OCI-LY1 (cell line): ENCODE data around the gene CSGALNACT2.

ENCODE experiments used
- H2AFZ ChIP-seq: fragments of 200-600 bp; sonication (generic), shearing (Covaris generic); 2 replicates; pipeline ENCODE4 v1.6.0; 2014; ENCODE audit warnings: antibody characterized with exemption, mild to moderate bottlenecking, low read length
- H3F3A ChIP-seq: fragments of 200-600 bp; sonication (generic), shearing (Covaris generic); 2 replicates; pipeline ENCODE4 v1.6.0; 2014; ENCODE audit warnings: mild to moderate bottlenecking, antibody characterized with exemption, low read length, moderate library complexity; ENCODE audit not compliant: insufficient read depth
- H3K27ac ChIP-seq: fragments of 200-600 bp; sonication (generic); 2 replicates; pipeline ENCODE4 v1.5.1; 2014; ENCODE audit warnings: low read length, mixed run types, mild to moderate bottlenecking, low read depth; ENCODE audit not compliant: poor library complexity, severe bottlenecking
- H3K27me3 ChIP-seq: fragments of 200-600 bp; sonication (generic); 2 replicates; pipeline ENCODE4 v1.6.0; 2014; ENCODE audit warnings: antibody characterized with exemption, mild to moderate bottlenecking, low read length, moderate library complexity; ENCODE audit not compliant: insufficient read depth
- H3K36me3 ChIP-seq: fragments of 200-600 bp; sonication (generic); 2 replicates; pipeline ENCODE4 v1.6.1; 2014; ENCODE audit warnings: mild to moderate bottlenecking, antibody characterized with exemption, low read length, moderate library complexity, mixed read lengths; ENCODE audit not compliant: insufficient read depth
- H3K4me1 ChIP-seq: fragments of 200-600 bp; sonication (generic); 2 replicates; pipeline ENCODE4 v1.5.1; 2014; ENCODE audit warnings: mild to moderate bottlenecking, low read length, moderate library complexity; ENCODE audit not compliant: insufficient read depth, severe bottlenecking
- H3K4me2 ChIP-seq: fragments of 200-600 bp; sonication (generic), shearing (Covaris generic); 2 replicates; pipeline ENCODE4 v1.6.1; 2014; ENCODE audit warnings: low read length
- H3K4me3 ChIP-seq: fragments of 200-600 bp; sonication (generic); 2 replicates; pipeline ENCODE4 v1.5.1; 2014; ENCODE audit warnings: low read length, low read depth, mild to moderate bottlenecking, mixed read lengths; ENCODE audit not compliant: poor library complexity, severe bottlenecking
- H3K79me2 ChIP-seq: fragments of 200-600 bp; shearing (Covaris generic); 2 replicates; pipeline ENCODE4 v1.6.1; 2016; ENCODE audit warnings: mixed run types, low read length, mixed read lengths; ENCODE audit not compliant: insufficient read depth
- H3K9ac ChIP-seq: fragments of 200-600 bp; sonication (generic), shearing (Covaris generic); 2 replicates; pipeline ENCODE4 v1.6.1; 2014; ENCODE audit warnings: mild to moderate bottlenecking, low read length, mixed read lengths
- H3K9me2 ChIP-seq: fragments of 200-600 bp; sonication (generic), shearing (Covaris generic); 2 replicates; pipeline ENCODE4 v1.6.1; 2014; ENCODE audit warnings: low read depth, mild to moderate bottlenecking, low read length, mixed read lengths
- H3K9me3 ChIP-seq: fragments of 200-600 bp; shearing (Covaris generic); 2 replicates; pipeline ENCODE4 v1.6.1; 2014; ENCODE audit warnings: low read length, mixed read lengths
- H4K20me1 ChIP-seq: fragments of 200-600 bp; sonication (generic), shearing (Covaris generic); 2 replicates; pipeline ENCODE4 v1.6.0; 2016; ENCODE audit warnings: mild to moderate bottlenecking, low read length; ENCODE audit not compliant: insufficient read depth
- CTCF ChIP-seq: fragments of 200-600 bp; sonication (generic), shearing (Covaris generic); IDR thresholded peaks from 2 replicates; pipeline ENCODE4 v1.5.1; 2017; ENCODE audit warnings: mild to moderate bottlenecking, antibody characterized with exemption, low read length, moderate library complexity, mixed read lengths
- EZH2 ChIP-seq: fragments of 200-600 bp; sonication (generic), shearing (Covaris generic); IDR thresholded peaks from 2 replicates; pipeline ENCODE4 v1.8.0; 2017; ENCODE audit warnings: borderline replicate concordance, mixed run types, mild to moderate bottlenecking, antibody characterized with exemption, low read length, moderate library complexity, mixed read lengths

CSGALNACT2 gene

DNA sequence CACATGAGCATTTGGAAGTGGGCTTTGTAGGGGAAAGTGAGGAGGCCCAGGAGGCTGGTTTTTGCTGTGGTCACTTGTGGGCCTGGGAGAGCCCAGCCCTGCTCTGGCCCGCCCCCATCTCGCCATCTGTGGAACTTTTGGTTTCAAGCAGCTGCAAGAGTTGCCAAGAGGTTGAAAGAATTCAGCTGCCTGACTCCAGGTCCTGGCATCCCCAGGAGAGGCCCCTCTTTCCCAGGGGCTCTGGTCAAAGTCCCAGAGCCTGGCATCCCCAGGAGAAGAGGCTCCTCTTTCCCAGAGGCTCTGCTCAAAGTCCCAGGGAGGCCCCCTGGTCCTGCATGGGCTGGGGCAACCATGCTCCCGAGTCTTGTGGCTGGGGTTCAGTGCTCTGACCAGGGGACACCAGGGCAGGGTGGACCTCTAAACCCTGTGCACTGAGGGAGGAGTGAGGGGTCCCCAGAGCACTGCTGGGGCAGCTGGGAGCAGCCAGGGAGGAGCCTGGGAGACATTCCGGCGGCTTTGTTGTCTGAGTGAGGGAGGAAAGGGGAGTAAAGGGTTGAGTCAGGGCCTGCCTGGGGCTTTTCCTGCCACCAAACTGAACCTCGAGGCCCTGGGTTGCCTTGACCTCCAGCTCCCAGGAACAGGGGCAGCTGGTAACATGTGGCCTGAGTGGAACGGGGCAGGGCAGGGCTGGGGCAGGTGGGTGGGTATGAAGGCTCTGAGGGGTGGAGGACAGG lies 27.7 kb upstream of the CSGALNACT2 start:
- H3F3A ChIP-seq = no peaks in the 10 kb centered on the region
- no peaks in the 10 kb centered on the region for H3K79me2 ChIP-seq
- no peaks in the 10 kb centered on the region for H3K9me2 ChIP-seq
- no peak for TF ChIP-seq EZH2
- TF ChIP-seq CTCF = no peak
- H3K27ac ChIP-seq = no peak overlapping the region
- H3K9ac ChIP-seq = no peak overlapping the region
- no peak overlapping the region for H3K4me2 ChIP-seq
- H2AFZ ChIP-seq = no peak overlapping the region
- no peak overlapping the region for H3K4me3 ChIP-seq
- no peaks in the 10 kb centered on the region for H3K36me3 ChIP-seq
- H3K9me3 ChIP-seq = no peaks in the 10 kb centered on the region
- H4K20me1 ChIP-seq = no peaks in the 10 kb centered on the region
- no peaks in the 10 kb centered on the region for H3K27me3 ChIP-seq
- peaks cover 9% of the 10 kb centered on the region for H3K4me1 ChIP-seq

DNA sequence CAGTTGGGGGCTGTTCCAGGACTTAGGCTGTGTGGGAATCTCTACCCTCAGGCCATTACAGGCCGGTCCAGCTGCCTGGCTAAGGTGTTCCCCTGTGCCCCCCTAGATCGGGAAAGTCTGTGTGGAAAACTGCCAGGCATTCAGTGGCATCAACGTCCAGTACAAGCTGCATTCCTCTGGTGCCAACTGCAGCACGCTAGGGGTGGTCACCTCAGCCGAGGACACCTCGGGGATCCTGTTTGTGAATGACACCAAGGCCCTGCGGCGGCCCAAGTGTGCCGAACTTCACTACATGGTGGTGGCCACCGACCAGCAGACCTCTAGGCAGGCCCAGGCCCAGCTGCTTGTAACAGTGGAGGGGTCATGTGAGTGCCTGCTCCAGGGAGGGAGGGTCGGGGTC lies 27.1 kb upstream of the CSGALNACT2 start:
- Histone ChIP-seq H3F3A (no peaks in the 10 kb centered on the region), H3K79me2 (no peaks in the 10 kb centered on the region), H3K27ac (no peak overlapping the region), H3K9me3 (no peaks in the 10 kb centered on the region), H3K4me1 (peaks cover 3% of the 10 kb centered on the region), H3K4me2 (no peak overlapping the region), H3K36me3 (no peaks in the 10 kb centered on the region), H3K27me3 (no peaks in the 10 kb centered on the region), H3K4me3 (no peak overlapping the region), H2AFZ (no peak overlapping the region), H3K9ac (no peak overlapping the region), H4K20me1 (no peaks in the 10 kb centered on the region), H3K9me2 (no peaks in the 10 kb centered on the region)
- TF ChIP-seq EZH2 (no peak), CTCF (no peak)

DNA sequence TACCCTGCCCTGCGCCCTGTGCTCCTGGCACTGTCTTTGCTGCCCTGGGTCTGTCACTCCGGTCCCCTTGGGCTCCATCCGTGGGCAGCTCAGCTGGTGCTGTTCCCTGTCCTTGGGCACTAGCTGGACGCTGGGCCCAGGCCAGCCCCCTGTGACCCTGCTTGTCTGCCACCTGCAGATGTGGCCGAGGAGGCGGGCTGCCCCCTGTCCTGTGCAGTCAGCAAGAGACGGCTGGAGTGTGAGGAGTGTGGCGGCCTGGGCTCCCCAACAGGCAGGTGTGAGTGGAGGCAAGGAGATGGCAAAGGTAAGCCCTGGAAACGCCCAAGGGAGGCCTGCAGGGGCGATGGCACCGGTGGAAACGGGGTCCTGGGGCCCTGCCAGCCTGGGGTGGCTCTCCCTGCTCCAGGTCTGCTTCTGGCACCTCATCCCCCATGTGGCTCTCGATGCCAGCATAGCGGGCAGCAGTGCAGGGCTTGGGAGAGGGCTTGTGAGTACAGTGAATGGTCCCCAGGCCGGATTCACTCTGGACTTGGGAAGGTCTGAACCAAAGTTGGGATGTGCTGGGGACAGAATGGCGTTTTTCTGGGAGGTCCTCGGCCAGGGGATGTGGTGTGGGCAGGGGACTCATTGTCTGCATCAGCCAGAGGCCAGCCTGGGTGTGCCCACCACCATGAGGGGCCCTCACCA lies 26.2 kb upstream of the CSGALNACT2 start:
- H3K4me2 ChIP-seq = no peak overlapping the region
- no peak overlapping the region for H3K9ac ChIP-seq
- no peaks in the 10 kb centered on the region for H4K20me1 ChIP-seq
- H3K79me2 ChIP-seq = no peaks in the 10 kb centered on the region
- H2AFZ ChIP-seq = no peak overlapping the region
- H3F3A ChIP-seq = no peaks in the 10 kb centered on the region
- H3K36me3 ChIP-seq = no peaks in the 10 kb centered on the region
- no peak overlapping the region for H3K4me3 ChIP-seq
- H3K27me3 ChIP-seq = no peaks in the 10 kb centered on the region
- no peak overlapping the region for H3K27ac ChIP-seq
- no peaks in the 10 kb centered on the region for H3K4me1 ChIP-seq
- TF ChIP-seq CTCF (no peak), EZH2 (no peak)
- H3K9me2 ChIP-seq = no peaks in the 10 kb centered on the region
- no peaks in the 10 kb centered on the region for H3K9me3 ChIP-seq
